ENCODE results near the gene SYCP2.
"Not testable (repeated sequence)": the region's sequence is repeated elsewhere in the genome, so short reads cannot be mapped to it uniquely, and the experiment has no call there.

Gene SYCP2

DNA sequence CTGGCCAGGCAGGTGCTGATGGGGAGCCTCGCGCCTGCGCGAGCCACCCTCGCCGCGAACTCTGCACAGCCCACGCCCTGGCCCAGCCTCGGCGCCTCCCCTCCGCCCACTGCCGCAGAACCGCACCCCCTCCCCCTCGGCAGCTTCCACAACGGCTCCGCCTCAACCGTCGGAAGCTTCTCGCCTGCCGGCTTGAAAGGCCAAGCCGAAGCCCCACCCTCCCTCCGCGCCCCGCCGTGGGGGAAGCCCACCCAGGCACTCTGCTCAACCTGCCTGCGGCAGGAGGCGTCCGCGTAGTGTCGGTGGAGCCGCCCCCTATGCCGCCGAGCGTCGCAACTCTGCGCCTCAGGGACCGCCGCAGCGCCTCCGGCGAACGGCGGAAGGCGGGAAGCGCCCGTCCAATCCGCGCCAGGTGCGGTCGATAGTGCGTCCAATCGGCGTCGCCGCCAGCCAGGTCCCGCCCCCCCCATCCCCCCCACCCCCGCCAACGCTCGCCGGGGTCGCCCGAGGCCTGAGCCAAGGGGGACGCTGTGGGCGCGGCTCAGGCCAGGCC is at the start of gene SYCP2:
SYCP2 (minus strand) TSS at position 342 of the 553 bp plus-strand sequence. CDS start 11,224 bp downstream, outside the sequence.
- no peak for DNase-seq

GRCh38 chr20:59983076-59983475 is 49.6 kb upstream of the SYCP2 start:
- DNase-seq, result no peak

- no peak for DNase-seq
Measured at GRCh38 chr20:59977086-59977485, 43.6 kb upstream of the SYCP2 start.

DNA sequence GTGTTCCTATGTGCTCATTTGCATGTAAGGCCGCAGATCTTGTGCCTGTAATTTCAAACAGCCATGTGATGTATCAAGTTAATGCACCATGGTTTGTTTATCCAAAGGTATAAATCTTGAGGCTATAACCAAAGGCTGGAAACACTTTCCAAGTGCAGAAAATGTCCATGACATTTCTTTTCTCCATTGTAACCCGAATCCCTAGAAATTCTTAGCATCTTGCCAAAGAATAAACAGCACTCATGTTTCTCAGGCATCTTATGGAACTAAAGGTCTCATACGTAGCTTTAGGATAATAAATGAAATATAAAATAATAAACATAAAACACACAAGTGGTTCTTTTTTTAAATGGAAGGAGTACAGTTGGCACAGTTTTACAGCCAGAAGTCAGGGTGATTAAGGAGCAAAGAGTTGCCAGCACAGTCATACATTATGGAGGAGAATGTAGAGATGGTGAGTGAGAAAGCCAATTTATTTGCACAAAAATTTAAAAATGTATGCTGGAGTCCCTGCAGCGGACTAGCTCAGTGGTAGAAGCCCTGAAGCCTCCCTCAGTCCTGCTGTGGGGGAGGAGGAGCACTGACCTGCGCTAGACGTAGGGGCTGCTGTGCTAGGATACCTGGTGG is 42.8 kb upstream of the SYCP2 start:
- DNase-seq, result no peak

GRCh38 chr20:59972037-59972801 is 38.8 kb upstream of the SYCP2 start:
- DNase-seq, result no peak

- no peak for DNase-seq
Measured at GRCh38 chr20:59971428-59971827, 38.0 kb upstream of the SYCP2 start.

DNA sequence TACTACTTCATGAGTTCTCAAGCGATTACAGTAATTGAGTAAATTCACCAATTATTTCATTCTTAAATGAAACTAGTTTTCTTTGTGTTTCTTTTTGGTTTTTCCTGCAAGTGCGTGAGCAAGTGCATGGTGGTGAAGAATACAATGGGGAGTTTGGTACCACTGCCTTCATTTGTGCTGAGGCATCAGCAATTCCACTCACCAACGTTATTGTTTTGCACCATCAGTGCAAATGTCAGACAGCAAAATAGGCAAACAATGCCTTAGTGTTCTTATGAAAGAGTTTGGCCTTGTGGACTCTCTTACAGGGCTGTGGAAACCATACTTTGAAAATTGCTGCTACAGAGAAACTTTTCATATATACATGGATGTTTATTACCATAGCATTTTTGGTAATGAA is 33.0 kb upstream of the SYCP2 start:
- DNase-seq, result no peak

DNA sequence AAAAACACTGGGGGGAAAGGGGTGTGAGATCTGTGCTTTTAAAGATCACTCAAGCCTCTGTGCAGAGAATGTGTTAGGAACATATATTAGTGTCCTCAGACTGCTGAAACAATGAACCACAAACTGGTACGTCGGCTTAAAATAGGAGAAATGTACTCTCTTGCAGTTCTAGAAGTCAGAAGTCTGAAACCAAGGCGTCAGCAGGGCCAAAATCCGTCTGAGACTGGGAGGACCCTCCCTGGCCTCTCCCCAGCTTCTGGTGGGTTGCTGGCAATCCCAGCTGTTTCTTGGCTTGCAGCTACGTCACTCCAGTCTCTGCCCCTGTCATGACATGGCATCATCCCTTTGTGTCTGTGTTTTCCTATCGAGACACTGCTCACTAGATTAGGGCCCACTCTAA is 28.7 kb upstream of the SYCP2 start:
- DNase-seq, result no peak

- DNase-seq, result no peak
Measured at GRCh38 chr20:59961423-59961822, 28.0 kb upstream of the SYCP2 start.

- DNase-seq, result no peak
Measured at GRCh38 chr20:59958626-59959025, 25.2 kb upstream of the SYCP2 start.

- DNase-seq, result no peak
Measured at GRCh38 chr20:59958123-59958522, 24.7 kb upstream of the SYCP2 start, which contains the start of gene CDH26. Gene CDH26 (plus strand): TSS chr20:59958423. CDS start chr20:59958727, 304 bp downstream.

DNA sequence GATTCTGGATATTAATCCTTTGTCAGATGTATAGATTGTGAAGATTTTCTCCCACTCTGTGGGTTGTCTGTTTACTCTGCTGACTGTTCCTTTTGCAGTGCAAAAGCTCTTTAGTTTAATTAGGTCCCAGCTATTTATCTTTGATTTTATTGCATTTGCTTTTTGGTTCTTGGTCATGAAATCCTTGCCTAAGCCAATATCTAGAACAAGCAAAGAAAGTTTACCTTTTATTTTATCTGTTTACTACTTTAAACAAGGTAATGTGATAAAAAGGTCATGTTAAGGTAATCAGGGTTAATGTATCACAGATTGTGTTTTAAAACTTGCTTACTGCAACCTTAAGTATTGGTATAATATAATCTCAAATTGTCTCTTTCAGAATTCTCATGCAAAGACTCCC is 24.1 kb upstream of the SYCP2 start:
- not testable (repeated sequence) for DNase-seq

DNA sequence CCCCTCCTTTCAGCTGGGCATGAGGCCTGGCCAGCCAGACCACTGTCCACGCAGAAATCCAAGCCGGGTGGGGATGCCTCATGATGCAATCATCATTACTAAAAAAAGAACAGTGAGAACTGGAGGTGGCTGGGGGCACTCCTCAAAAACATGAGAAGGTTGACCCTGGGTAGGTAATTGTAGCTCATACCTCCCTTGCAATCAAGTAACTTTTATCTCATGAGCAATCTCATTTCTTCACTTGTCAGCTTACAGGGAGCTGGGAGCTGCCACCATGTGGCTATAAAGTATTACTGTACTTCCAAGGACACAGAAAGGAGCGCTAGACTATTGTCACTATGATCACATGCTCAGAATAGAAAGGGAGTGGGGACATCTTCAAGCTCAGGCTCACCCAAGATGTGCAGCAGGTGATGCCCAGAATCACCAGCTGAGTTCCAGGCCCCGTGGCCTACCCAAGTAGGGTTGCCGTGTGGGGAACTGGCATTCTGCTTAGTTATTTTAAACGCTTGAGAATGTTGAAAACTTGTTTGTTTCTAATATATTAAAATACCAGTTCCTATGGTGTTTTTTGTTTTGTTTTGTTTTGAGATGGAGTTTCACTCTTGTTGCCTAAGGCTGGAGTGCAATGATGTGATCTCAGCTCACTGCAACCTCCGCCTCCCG is 21.8 kb upstream of the SYCP2 start:
- DNase-seq, result no peak

DNA sequence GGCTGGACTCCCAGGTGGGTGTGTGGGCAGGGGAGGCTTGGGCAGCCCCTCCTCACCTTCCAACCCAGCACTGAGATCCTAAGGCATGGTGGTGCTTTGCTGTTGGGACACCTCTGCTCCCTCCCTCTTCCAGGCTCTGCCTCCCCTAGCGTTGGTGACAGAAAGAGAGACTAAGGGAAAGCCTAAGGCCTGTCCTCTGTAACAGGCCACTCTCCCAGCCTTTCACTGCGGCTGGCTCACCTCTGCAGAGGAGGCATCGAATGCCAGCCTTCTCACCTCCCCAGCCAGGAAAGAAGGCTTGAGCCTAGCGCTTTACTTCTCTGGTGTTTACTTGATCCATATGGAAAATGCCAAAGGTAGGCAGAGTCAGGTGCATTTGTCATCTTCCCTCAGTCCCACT is 21.3 kb upstream of the SYCP2 start:
- DNase-seq, result no peak

GRCh38 chr20:59949911-59950310 is 16.5 kb upstream of the SYCP2 start:
- no peak for DNase-seq

GRCh38 chr20:59948828-59949720 is 15.6 kb upstream of the SYCP2 start:
- no peak for DNase-seq

DNA sequence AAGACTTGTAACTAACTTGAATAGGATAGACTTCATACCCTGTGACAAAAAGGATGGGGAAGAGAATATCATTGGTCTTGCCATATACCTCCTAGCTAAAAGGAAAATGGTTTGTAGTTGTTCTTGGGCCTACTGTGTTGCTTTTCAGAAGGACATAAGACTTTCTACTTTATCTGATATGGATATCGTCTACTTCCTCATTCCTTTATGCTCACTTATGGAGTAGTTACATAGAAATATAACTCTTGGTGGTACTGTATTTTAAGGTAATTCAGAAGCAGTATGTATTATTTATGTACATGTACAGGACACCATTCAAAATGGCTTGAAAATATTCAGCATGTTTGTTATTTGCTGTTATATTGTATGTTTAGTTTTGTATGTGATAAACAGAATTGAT is 14.8 kb upstream of the SYCP2 start:
- no peak for DNase-seq

DNA sequence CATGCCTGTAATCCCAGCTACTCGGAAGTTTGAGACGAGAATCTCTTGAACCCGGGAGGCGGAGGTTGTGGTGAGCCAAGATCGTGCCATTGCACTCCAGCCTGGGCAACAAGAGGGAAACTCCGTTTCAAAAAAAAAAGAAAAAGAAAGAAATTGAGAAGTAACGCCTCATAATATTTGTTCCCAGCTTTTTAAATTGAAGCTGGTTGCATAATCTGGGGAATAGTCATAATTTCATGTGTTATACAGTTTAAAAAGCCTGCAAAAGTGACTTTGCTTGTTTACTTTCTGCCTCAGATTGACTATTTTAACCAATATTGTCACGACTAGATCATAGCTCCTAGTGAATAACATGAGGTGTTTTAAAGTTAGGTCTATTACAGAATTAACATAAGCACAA is 13.9 kb upstream of the SYCP2 start:
- DNase-seq, result no peak

GRCh38 chr20:59945731-59946130 is 12.3 kb upstream of the SYCP2 start:
- no peak for DNase-seq

DNA sequence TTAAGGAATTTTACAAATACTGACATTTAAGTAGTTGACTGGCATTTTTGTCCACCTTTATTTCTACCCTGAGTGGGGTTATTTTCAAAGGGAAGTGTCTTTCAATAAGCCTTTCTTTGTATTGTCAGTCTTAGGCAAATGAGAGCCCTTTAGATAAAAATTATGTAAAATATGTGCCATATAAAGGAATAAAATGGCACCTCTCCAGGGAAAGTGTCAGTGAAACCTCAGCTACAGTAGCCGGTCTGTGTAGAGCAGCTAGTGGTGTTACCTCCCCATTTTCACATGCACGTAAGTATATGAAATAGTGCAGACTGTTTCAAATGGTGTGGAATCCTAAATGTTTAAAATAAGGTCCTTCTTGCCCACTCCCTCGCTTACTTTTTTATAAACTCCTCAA is 11.7 kb upstream of the SYCP2 start:
- peak; percentile 73 for DNase-seq

DNA sequence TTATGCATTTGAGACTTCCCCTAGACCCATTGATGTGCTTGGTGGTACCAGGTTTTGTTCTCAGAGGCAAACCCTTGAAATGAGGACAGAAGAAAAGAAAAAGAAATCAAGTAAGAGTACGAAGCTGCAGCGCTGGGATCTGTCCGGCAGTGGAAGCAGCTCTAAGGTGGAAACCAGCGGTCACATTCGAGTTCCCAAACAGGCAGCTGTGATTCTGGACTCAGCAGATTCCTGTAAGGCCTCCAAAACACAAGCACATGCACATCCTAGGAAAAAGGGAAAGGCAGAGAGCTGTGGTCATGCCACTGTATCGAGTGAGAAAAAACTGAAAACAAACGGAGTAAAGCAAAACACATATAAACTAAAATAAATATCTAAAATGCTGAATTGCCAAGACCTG is 11.3 kb upstream of the SYCP2 start:
- no peak for DNase-seq

DNA sequence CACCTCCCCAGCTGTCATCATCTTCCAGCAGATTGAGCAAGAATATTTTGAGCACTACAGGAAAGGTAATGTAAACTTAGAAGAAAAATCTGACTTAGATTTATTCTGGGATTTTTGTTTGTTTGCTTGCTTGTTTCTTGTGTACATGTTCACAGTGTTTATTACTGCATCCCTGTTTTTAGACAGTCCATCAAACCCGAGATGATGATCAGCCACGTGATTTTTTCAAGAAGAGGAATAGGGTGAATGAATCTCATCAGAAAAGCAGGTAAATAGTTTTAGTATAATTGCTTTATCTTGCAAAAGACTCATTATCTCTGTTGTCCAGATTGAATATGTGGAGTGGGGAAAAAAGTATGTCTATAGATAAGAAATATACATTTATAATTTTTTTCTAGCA is 8.8 kb upstream of the SYCP2 start:
- no peak for DNase-seq

DNA sequence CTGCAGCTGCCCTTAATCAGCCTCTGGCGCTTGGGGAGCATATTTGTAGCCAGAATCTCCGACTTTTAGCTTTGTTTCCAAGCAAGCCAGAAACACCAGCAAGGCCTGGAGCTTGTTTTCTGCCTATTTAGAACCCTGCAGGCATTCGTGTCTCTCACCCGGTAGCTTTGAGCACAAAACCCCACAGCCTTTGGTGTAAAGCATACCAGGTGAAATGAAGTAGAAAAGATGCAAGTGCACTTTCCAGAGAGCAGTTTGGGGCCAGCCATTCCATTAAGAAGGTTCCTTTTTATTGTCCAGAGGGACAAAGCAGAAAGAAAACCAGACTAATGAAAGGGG is 7.5 kb upstream of the SYCP2 start:
- no peak for DNase-seq
